ENCODE data around the gene DRICH1.
"Not testable (repeated sequence)": the region's sequence is repeated elsewhere in the genome, so short reads cannot be mapped to it uniquely, and the experiment has no call there.

DRICH1 gene

DNA sequence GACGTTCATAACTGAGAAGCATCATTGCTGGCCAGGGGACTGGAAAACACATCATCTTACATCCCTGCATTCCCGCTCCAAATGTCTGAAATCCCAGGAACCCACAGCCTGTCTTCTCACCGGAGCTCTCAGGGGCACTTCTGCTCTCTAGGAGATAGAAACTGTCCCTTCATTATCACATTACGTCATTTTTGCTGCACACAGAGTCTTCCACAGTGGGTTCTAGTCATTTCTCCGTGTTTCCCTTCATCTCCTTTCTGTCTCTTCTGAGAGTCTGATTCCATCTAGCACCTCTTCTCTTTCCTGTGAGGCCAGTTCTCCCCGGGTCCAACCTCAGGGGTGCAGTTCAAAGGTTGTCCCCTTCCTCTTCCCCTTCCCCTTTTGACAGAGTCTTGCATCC, 36.2 kb downstream of the DRICH1 start:
- not testable (repeated sequence) for DNase-seq

DNA sequence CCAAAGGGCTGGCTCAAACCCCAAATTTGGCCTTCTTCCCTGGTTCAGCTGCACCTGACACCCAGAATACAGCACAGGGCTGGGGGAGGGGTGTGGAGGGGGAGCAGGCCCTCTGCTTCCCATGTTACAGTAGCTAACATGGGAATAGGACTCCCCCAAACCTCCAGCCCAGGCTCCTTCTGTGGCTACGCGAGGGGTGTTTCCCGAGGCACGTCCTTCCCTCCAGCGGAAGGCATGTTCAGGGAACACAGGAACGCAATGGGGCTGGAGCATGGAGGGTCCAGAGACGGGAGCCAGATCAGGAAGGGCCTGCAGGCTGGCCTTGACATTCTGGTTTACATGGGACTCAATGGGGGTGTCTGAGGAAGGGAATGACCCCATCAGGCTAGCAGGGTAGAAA, 40.3 kb downstream of the DRICH1 start:
- DNase-seq: no peak

DNA sequence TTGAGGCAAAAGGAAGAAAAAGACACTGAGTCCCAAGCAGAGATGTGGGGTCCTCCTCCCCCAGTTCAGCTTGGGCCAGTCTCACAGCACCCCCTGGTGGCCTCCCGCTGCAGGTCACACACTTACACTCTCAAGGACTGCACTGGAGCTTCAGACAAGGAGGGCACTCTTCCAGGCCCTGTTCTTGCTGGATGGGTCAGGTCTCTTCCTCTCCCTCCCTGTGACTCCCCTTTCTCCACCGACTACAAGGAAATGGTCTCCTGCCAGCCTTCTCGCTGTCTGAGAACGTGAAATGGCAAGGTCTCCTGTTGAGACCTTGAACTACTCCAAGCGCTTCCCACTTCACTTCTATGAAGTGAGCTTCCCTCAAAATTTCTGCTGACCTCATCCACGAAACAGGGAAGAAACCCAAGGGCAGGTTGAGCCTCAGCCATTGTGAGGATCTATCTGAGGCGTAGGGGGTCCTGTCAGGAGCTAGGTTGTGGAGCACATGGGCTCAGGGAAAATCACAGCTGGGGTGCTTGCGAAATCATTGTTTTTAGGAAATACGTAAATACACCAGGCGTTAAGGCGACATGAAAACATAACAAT, 40.8 kb downstream of the DRICH1 start:
- DNase-seq: peak; percentile 60

DNA sequence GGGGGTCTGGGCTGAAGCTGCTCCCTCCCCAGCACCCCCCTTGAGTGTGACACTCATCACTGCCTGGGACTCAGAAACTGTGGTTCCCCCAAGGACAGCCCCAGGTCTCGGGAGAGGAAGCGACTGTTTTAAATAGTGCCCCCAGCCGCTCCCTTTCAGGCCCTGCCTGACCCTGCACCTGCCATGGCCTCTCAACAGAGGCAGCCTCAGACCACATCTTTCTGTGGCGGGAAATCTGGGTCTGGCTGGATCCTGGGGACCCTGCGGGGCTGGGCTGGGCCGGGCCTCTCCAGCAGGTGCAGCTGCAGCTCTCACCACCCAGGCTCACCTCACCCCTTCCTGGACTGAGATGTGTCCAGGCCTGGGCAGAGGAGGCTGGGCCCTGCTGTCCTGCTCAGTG, 48.3 kb downstream of the DRICH1 start:
- no peak for DNase-seq

DNA sequence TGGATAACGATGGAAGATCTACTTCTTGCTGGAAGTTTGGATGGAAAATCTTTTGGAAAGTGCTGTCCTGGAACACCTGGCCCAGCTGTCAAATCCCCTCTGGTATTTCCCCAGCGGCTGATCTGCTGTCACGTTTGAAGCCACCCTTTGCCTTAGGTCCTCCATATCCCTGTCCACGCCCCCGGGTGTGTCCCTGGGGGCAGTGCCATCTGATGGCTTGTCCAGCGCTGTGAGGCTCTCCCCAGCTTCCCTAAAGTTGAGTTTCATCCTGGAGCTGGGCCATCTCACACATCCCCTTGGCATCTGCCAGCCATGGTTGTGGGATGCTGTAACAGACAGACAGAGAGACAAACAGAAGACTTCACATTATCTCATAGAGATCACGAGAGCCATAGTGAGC, 49.0 kb downstream of the DRICH1 start:
- no peak for DNase-seq

DNA sequence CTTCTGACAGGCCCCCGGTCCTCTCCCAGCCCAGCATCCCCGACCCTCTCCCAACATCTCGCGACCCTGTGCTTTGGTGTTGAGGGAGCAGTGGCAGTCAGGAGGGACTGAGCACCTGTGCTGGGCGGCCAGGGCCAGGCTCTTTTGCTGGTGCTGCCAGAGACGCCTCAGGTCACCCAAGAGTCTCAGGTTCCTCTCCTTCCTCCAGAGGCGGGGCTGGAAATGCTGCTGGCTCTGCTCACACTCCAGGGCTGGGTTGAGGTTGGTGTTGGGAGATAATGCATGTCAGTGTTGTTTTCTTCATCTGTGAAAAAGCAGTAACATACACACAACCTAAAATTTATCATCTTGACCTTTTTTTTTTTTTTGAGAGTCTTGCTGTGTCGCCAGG, 50.9 kb downstream of the DRICH1 start:
- no peak for DNase-seq

DNA sequence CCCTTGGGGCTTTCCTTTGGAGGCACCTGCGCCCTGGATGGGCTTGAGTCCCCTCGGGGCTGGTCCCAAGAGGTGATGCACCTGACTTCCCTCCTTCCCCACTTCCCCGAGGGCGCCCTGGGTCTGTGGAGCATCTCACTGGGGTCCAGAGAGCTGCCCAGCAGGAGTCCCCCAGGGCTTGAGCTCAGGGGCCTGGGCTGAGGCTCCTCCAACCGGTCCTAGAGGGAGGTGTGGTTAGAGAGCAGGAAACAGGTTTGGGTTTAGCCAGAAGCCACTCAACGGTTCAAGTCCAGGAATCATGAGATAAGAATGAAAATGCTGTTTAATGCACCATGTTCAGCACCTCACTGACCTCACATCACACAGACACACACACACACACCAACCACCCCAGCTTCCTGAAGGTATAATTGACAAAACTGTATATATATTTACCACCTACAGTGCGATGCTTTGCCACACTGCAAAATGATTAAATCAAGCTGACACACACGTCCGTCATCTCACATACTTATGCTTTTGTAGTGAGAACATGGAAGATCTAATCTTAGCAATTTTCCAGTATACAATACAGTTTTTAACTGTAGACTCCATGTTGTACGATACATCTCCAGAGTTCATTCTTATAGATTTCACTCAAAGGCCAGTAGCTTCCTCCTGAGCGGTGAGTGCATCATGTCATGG, 51.4 kb downstream of the DRICH1 start:
- DNase-seq: no peak

DNA sequence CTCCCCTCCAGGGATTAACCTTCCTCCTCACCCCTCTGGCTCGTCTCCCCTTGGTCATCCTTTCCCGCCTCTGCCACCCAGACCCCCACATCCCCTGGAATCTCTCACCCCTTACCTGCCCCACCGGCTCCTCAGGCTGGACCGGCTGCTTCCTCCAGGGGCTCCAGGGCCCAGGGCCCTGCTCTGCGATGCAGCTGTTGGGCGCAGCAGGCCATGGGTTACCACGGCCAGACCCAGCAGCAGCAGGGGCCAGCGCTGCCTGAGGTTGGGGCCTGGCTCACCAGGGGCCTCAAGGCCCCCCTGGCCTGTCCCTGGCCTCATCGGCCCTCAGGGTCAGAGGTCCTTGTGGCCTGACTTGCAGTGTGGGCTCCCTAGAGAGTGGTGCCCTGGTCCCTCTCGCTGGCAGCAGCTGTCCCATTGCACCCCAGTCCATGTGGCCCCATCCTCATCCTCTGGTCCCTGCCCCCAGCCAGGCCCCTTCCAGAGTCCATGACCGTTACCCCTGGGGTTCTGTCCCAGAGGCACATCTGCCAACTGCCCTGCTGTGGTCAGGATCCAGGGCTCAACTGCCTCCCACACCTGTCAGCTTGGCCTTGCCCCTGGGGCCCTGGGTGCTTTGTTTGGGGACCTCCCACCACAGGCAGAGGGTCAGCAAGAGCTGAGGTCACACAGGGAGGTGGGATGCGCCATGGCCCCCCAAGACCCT, 52.1 kb downstream of the DRICH1 start, which contains the start of gene IGLL1:
Gene IGLL1, minus strand, starts transcription at position 421 of the 706 bp plus-strand sequence. Its CDS starts 100 bp downstream, at position 321.
- no peak for DNase-seq

DNA sequence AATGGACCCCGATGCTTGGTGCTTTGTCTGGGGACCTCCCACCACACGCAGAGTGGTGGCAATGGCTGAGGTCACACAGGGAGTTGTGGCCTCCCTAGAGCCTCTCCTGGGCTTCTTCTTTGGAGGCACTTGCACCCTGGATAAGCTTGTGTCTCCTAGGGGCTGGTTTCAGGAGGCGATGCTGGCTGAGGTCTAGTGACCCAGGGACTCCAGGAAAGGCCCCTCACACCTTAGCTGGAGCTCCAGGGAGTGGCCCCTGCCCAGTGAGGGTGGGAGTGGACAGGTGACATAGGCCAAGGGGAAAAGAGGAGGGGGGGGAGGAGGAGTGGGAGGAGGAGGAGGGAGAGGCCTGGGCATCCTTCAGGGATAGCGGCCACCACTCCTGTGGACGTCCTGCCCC, 52.8 kb downstream of the DRICH1 start:
- no peak for DNase-seq

DNA sequence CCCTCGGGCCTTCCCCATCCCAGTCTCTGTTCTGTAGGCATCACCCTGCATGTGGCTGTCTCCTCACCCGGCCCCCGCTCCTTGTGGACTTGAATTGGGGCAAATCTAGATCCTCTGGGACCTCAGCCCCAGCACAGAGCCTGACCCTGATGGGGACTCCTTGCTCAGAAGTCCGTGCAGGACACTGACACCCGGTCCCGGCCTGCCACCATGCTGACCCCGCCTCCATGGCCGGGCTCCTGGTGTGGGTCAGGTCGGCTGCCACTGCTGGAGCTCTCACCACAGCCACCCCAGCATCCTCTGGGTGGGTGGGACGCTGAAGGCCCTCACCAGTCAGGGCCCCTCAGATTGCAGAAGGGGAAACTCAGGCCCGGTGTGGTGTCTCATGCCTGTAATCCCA, 53.8 kb downstream of the DRICH1 start:
- no peak for DNase-seq

DNA sequence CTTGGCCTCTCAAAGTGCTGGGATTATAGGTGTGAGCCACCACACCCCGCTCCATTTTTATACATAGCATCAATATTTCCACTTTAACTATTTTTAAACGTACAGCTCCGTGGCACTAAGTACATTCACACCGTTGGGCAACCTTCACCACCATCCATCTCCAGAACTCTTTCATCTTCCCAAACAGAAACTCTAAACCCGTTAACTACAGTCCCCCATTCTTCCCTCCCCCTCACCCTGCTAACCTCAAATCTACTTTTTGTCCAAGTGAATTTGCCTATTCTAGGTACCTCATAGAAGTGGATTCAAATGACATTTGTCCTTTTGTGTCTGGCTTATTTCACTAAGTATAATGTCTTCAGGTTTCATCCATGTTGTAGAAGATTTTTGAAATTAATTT, 55.4 kb downstream of the DRICH1 start:
- DNase-seq: no peak

DNA sequence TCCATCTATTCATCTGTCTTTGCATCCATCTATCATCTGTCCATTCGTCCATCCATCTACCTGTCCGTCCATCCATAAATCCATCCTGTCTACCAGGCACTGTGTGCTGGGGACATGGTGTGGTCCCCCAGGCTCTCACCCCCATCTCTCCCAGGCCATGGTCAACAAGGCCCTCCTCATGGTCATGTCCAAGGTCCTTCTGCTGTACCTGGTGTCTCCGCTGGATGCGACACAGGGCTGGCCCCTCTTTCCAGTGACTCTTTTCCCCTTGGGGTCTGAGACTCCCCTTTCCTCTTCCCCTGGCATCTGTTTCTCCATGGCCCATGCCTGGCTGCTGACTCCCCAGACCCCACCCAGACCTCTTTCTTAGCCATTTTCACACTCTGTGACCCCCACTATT, 56.5 kb downstream of the DRICH1 start:
- no peak for DNase-seq

DNA sequence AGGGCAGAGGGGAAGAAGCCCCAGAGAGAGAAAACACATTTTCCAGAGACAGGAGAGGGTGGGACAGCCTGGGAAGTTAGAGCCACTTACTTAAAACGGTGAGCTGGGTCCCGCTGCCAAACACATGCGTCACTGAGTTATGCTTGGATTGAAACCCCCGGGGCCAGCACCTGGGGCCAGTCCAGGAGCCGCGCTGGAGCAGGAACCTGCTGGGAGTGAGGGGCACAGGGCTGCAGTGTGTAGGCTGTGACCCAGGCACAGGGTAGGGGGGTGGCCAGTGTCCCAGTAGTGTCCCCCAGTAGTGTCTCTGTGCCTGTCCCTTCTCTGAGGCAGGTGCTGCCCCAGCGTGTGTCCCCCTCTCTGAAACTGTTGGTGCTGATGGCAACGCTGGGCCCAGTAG, 57.2 kb downstream of the DRICH1 start:
- DNase-seq: no peak

DNA sequence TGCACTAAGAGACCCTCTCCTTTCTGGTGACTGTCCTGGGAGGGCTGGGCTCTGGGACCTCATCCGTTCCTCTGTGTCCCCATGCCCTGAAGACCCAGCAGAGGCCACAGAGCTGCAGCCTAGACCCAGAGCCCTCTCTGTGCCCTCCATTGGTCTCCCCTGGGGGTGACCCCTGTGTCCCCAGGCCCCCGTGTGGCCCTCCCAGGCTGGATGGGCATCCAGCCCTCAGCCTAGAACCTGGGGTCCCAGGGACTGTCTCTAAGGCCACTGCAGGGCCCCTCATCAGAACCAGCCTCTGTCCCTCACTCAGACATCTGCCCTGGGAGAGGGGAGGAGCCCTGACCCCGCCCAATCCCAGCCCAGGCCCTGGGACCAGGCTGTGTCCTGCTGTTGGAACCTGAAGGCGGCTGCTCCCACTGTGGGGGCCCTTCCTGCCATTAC, 57.7 kb downstream of the DRICH1 start:
- no peak for DNase-seq

DNA sequence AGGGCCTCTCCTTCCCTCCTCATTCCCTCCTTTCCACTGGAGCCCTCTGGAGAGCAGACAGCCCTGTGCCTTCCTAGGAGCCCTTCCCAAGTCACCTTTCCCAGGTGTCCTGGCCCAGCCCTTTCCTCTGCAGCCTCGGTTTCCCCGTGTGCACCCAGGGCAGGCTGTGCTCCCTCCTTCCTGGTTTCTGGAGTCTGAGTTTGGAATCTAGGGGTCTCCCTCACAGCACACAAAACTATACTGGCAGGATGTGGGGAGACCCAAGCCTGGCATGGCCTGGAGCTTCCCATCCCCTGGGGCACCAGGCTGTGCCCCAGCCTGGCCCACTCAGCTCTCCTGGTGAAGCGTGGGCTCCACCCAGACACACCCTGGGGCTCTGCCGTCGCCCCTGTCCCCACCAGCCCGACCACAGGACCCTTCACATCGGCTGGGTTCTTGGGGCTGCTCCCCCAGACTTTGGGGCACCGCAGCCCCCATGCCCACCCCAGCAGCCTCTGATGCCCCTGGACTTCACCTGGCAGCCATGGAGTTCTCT, 58.4 kb downstream of the DRICH1 start:
- DNase-seq: not testable (repeated sequence)

DNA sequence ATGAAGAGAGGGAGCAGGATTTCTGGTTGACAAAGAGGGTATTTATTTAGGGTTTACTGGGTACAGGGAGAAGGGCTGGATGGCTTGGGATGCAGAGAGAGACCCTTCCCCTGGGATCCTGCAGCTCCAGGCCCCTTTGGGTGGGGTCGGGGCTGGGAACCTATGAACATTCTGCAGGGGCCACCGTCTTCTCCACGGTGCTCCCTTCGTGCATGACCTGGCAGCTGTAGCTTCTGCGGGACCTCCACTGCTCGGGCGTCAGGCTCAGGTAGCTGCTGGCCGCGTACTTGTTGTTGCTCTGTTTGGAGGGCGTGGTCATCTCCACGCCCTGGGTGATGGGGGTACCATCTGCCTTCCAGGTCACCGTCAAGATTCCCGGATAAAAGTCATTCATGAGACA, 59.0 kb downstream of the DRICH1 start:
- DNase-seq: not testable (repeated sequence)

DNA sequence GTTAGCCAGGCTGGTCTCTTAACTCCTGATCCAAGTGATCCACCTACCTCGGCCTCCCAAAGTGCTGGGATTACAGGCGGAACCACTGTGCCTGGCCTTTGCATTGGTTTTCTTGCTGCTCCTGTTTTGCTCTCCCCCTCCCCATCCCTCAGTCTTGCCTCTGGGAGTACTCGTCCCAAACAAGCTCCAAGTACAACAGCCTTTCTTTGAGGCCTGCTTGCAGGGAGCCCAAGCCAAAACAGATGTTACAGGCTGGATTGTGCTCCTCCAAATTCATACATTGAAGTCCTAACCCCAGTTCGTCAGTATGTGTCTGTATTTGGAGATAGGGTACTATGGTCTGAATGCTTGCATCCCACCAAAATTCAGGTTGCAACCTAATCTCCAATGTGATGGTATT, 60.6 kb downstream of the DRICH1 start:
- no peak for DNase-seq

DNA sequence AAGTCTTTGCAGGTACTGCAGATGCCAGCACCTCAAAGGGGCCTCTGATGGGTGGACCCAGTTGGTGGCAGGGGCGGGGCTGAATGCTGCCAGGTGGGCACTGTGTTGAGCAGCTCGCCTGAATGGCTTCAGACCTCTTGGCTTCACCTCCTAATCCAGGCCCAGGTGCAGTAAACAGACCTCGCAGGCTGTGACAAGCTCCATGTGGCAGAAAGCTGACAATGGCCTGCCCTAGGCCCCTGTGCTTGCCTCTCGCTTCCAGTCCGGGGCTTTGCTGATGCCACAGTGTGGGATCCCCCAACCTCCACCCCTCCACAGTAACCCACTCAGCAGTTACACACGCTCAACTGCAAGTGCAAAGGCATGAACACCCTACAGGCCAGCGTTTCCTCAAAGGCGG, 61.4 kb downstream of the DRICH1 start:
- DNase-seq: no peak

DNA sequence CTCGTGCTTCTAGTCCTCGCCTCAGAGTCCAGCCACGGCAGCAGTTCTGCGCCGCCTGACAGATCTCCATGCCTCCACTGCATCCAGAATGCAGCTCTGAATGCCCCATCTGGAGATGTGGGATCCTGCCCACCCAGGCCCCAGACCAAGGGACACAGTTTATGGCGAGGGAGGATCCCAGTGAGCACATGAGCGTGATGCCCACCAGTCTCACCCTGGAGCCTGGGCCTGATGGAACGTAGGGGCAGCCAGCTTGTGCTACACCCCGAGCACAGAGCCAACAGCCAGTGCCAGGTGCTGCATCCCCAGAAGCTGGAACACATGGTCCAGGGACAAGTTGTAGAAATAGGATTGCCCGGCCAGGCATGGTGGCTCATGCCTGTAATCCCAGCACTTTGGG, 62.4 kb downstream of the DRICH1 start:
- DNase-seq: no peak

DNA sequence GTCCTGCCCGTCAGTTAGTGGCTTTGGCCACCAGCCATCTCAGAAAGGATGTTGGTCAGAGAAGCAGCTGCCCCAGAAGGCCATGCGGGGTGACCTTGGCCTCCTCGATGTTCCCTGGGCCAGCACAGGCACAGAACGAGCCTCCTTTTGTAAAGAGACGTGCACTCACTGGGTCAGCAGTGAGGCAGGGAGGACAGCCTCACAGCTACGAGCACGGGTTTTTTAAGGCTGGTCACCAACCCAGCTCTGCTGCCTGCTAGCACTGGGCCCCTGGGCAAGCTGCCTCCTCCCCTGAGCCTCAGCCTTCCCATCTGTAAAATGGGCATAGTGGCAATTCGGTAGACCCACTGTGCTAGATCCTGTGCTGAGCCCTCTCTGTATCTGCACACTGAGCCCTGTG, 62.8 kb downstream of the DRICH1 start:
- no peak for DNase-seq

DNA sequence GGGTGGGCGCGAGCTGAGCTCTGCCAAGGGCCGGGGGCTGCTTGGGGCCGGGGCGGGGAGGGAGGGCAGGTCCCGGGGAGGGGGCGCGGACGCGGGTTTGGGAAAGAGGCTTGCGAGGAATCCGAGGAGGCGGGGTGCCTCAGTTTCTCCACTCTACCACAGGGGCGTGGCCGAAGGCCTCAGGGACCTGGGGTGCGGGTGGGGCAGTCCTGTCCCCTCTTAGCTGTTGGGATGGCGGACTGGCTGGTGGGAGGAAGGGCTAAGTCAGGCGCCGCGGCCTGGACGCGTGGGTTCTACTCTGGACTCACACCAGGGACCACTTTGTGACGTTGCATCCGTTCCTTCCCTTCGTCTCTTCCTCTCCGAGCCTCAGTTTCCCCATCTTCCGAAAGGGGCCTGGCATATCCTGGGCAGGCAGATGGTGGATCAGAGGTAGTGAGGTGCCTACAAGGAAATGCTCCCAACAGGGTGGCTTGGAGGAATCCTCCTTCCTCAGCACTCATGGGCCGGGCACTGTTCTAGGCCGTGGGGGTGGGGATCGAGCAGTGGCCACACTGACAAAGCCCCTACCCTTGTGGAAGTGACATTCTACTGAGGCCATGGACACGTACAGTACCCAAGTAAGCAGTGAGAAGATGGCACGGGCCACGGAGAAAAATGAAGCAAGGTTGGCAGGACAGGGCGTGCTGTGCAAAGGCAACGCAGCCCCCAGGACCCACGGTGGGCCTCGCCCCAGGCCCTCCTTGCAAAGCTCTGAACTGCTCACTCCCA, 65.2 kb downstream of the DRICH1 start:
- no peak for DNase-seq

DNA sequence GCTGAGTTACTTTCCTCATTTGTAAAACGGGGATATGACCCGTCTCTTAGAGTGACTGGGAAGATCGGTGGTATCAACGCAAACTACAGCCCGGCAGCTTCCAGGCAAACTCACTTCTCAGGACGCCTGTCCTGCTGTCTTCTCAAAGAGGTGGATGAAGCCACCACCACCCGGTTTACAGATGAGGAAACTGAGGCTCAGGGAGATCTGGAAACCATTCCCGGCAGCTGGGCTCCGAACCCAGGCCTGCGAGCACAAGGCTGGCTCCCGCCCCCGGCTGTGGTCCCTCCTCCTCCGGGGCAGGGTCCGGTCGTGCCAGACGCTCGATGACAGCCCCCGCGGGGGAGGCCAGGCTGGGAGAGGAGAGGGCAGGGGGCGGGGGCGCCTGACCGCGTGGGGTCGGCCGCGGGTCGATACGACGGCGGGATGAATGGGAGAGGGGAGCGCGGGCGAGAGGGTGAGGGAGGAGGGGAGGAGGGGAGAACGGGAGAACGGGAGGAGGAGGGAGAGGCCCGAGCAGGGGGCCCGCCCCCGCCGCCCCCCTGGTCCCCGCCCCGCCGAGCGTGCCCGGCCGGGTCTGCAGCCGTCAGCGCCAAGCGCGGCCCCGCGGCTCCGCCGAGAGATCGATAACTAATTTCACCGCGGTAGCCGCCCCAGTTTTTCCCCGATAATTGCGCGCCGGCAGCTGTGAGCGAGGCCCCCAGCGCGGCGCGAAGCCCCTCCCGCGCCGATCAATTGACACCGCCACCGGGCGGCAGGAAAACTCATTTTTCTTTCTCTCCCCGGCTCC, 66.0 kb downstream of the DRICH1 start:
- no peak for DNase-seq

All from stimulated activated CD4-positive, alpha-beta T cell treated with anti-CD3 and anti-CD28 coated beads, Interleukin-12 subunit alpha, Interleukin-12 subunit beta, amount 100 ng/mL, for 4 hours (primary cell).